Kidney (tissue), 14 donors: ENCODE results near the gene N4BP2L1. TPM values are rescaled to one million over a fixed set of nuclear protein-coding genes. Genes with fewer than 3 reads are reported as not detected.

Experiments
- DNase-seq, 5 donors: peaks; one replicate each; pipeline ENCODE4 v3.0.0-alpha.2; 2013 to 2020
- FAIRE-seq: peaks from 2 replicates; lab custom pipeline; 2012; peaks lifted over from hg19 to GRCh38; lab: Jason Lieb, UNC
- H3K27ac ChIP-seq, 2 donors: one replicate each; pipeline ENCODE4 v1.7.0; 2013; ENCODE audit warnings: low read depth in 2 of 2, low read length in 2 of 2, inconsistent platforms in 1 of 2
- H3K27me3 ChIP-seq: one replicate; pipeline ENCODE4 v1.7.1; 2013; ENCODE audit warnings: low read length, inconsistent platforms; ENCODE audit not compliant: control insufficient read depth, insufficient read depth
- H3K36me3 ChIP-seq, 3 donors: one replicate each; pipeline versions ENCODE4 v1.7.0 to v1.7.1; 2013; ENCODE audit warnings: low read length in 3 of 3, control low read depth in 1 of 3, inconsistent platforms in 1 of 3; ENCODE audit not compliant: insufficient read depth in 3 of 3, control insufficient read depth in 2 of 3
- H3K4me1 ChIP-seq, 3 donors: one replicate each; pipeline versions ENCODE4 v1.7.0 to v1.7.1; 2013; ENCODE audit warnings: low read length in 3 of 3, inconsistent platforms in 1 of 3, low read depth in 1 of 3; ENCODE audit not compliant: control insufficient read depth in 2 of 3, insufficient read depth in 2 of 3
- H3K4me3 ChIP-seq, 3 donors: one replicate each; pipeline versions ENCODE4 v1.7.0 to v1.8.1; 2013; ENCODE audit warnings: low read length in 3 of 3, control low read depth in 1 of 3, inconsistent platforms in 1 of 3
- H3K9ac ChIP-seq, 3 donors: one replicate each; pipeline versions ENCODE4 v1.7.0 to v1.7.1; 2013; ENCODE audit warnings: low read length in 3 of 3, control low read depth in 1 of 3, inconsistent platforms in 1 of 3
- H3K9me3 ChIP-seq, 3 donors: one replicate each; pipeline versions ENCODE4 v1.7.0 to v1.7.1; 2013; ENCODE audit warnings: low read length in 3 of 3, control low read depth in 1 of 3, inconsistent platforms in 1 of 3; ENCODE audit not compliant: control insufficient read depth in 2 of 3, insufficient read depth in 1 of 3
- CTCF ChIP-seq: IDR thresholded peaks from 3 replicates; pipeline ENCODE4 v1.5.1; 2012; ENCODE audit warnings: mild to moderate bottlenecking, moderate library complexity, borderline replicate concordance; ENCODE audit not compliant: insufficient read depth; ENCODE audit errors: extremely low read depth
- intact Hi-C: fragments of 100-400 bp; cut with DNase I; formaldehyde crosslinking; loops from one replicate; pipeline ENCODE4 v1.11.1; 2022
- polyA plus RNA-seq: library from polyadenylated mRNA; stranded (reverse); fragments of 350-450 nt; fragmentation: Illumina TruSeq; extraction: RNeasy Lipid Tissue Mini Kit (QIAGEN cat#74804); gene quantifications from one replicate; pipeline ENCODE4 v1.2.3, GENCODE V29; 2014; ENCODE audit warnings: low read depth, low replicate concordance; ENCODE audit not compliant: insufficient read depth
- total RNA-seq: library from RNA; stranded (reverse); fragmentation: NEBNext Ultra II Directional; extraction: Animal tissue kit (Norgen Biotek cat#: 25700); gene quantifications from one replicate; pipeline ENCODE4 v1.2.1, GENCODE V29; 2021
- donor health status: control.
- donor health status: control.
- donor health status: control.
- donor health status: control.
- donor health status: control.
- donor health status: DM: yes; HTN: yes; CAD: no.
- donor health status: Normal renal cell carcinoma (clear cell type).

The N4BP2L1 gene
- total and polyA plus RNA-seq, 2 donors from 2014 or later: 10.1 to 14.5 TPM

GRCh38 chr13:32432856-32433255 lies 4.9 kb upstream of the N4BP2L1 start:
- intact Hi-C loops: no loop called here
- Histone ChIP-seq H3K4me3 (no peak overlapping the region), H3K9me3 (no peaks in the 10 kb centered on the region), H3K27me3 (no peaks in the 10 kb centered on the region), H3K9ac (no peak overlapping the region), H3K4me1 (peaks cover 0 to 5% (median 0%) of the 10 kb centered on the region in 3 donors), H3K27ac (no peak overlapping the region), H3K36me3 (peaks cover 0 to 11% (median 3%) of the 10 kb centered on the region in 3 donors)
- no peak for DNase-seq
- FAIRE-seq: no peak
- TF ChIP-seq CTCF: no peak

GRCh38 chr13:32431361-32431760 lies 3.4 kb upstream of the N4BP2L1 start:
- Histone ChIP-seq H3K4me3 (no peak overlapping the region), H3K4me1 (peaks cover 0 to 6% (median 2%) of the 10 kb centered on the region in 3 donors), H3K27me3 (no peaks in the 10 kb centered on the region), H3K9me3 (no peaks in the 10 kb centered on the region), H3K9ac (no peak overlapping the region), H3K36me3 (peaks cover 0 to 11% (median 3%) of the 10 kb centered on the region in 3 donors), H3K27ac (no peak overlapping the region)
- no peak for TF ChIP-seq CTCF
- intact Hi-C loops: no loop called here
- no peak for FAIRE-seq
- no peak for DNase-seq

- H3K27ac ChIP-seq: no peak overlapping the region
- intact Hi-C loops: no loop called here
- H3K4me1 ChIP-seq: peaks cover 0 to 10% (median 4%) of the 10 kb centered on the region in 3 donors
- no peaks in the 10 kb centered on the region for H3K27me3 ChIP-seq
- peaks cover 0 to 6% (median 3%) of the 10 kb centered on the region in 3 donors for H3K36me3 ChIP-seq
- H3K9me3 ChIP-seq: no peaks in the 10 kb centered on the region
- FAIRE-seq (no peak), DNase-seq (no peak)
- no peak overlapping the region for H3K4me3 ChIP-seq
- H3K9ac ChIP-seq: no peak overlapping the region
- no peak for TF ChIP-seq CTCF
Measured at GRCh38 chr13:32430018-32430747, 2.3 kb upstream of the N4BP2L1 start.
